Esophagus squamous epithelium (tissue), 5 donors: ENCODE measurements around the gene TACSTD2. TPM values are rescaled to one million over a fixed set of nuclear protein-coding genes. Genes with fewer than 3 reads are reported as not detected.

ENCODE experiments used
- DNase-seq: peaks from one replicate; lab custom pipeline; 2025; lab: John Stamatoyannopoulos, UW
- H3K27ac ChIP-seq, 4 donors: fragments of 200-600 bp; sonication (generic); one replicate each; pipeline ENCODE4 v1.5.1; 2016 to 2019; ENCODE audit warnings: mild to moderate bottlenecking in 1 of 4
- H3K27me3 ChIP-seq, 4 donors: fragments of 200-600 bp; sonication (generic); 1 replicate in 3 of 4; 2 replicates in 1 of 4; pipeline versions ENCODE4 v1.5.1 to v1.6.0; 2017 to 2021; ENCODE audit warnings: antibody characterized with exemption in 1 of 4
- H3K36me3 ChIP-seq, 3 donors: fragments of 200-600 bp; sonication (generic); one replicate each; pipeline ENCODE4 v1.5.1; 2016 to 2019
- H3K4me1 ChIP-seq, 3 donors: fragments of 200-600 bp; sonication (generic); one replicate each; pipeline ENCODE4 v1.5.1; 2017 to 2019
- H3K4me3 ChIP-seq, 4 donors: fragments of 200-600 bp; sonication (generic); 1 replicate in 3 of 4; 2 replicates in 1 of 4; pipeline ENCODE4 v1.5.1; 2016 to 2019; ENCODE audit warnings: mild to moderate bottlenecking in 2 of 4, moderate library complexity in 1 of 4
- H3K9me3 ChIP-seq, 3 donors: fragments of 200-600 bp; sonication (generic); one replicate each; pipeline ENCODE4 v1.5.1; 2016 to 2019
- POLR2A ChIP-seq, 4 donors: fragments of 450-650 bp; IDR thresholded peaks; one replicate each; pipeline ENCODE4 v1.6.1; 2017; ENCODE audit warnings: antibody characterized with exemption in 4 of 4, mild to moderate bottlenecking in 4 of 4, moderate library complexity in 3 of 4
- WGBS, 2 donors: methylation state at CpG; one replicate each; pipeline ENCODE4 v1.1.5; 2018; 5-methylcytosine and 5-hydroxymethylcytosine counted together
- intact Hi-C: fragments of 100-400 bp; cut with DNase I; formaldehyde crosslinking; loops from one replicate; pipeline ENCODE4 v1.15.0; 2022
- total RNA-seq, 4 donors: library from RNA; depleted of rRNA; stranded (reverse); fragments of >200 nt; gene quantifications; one replicate each; pipeline ENCODE4 v1.1.0, GENCODE V29; 2016
- TF ChIP-seq, protein P1 (sequence below), 6 experiments: fragments of 450-650 bp in 4 of 6; fragments of 200-600 bp in 2 of 6; sonication (generic) in 2 of 6; IDR thresholded peaks; one replicate each; pipeline ENCODE4 v1.5.1; 2016 to 2019; ENCODE audit warnings: antibody characterized with exemption in 6 of 6, mild to moderate bottlenecking in 4 of 6, moderate library complexity in 4 of 6
- donor health status: DM: yes; HTN: yes; CAD: no.

Gene TACSTD2
- total RNA-seq, 4 donors from 2014 or later: 565 to 1,522 (median 625) TPM

- WGBS, 2 donors: 37 to 45% methylated on average over 2 of the region's 2 CpGs
- intact Hi-C loops: no loop called here
- H3K4me3 ChIP-seq: peak overlapping the region in 3 of 4 donors; percentile 69 to 80 (median 78)
- TF ChIP-seq, protein P1, sequence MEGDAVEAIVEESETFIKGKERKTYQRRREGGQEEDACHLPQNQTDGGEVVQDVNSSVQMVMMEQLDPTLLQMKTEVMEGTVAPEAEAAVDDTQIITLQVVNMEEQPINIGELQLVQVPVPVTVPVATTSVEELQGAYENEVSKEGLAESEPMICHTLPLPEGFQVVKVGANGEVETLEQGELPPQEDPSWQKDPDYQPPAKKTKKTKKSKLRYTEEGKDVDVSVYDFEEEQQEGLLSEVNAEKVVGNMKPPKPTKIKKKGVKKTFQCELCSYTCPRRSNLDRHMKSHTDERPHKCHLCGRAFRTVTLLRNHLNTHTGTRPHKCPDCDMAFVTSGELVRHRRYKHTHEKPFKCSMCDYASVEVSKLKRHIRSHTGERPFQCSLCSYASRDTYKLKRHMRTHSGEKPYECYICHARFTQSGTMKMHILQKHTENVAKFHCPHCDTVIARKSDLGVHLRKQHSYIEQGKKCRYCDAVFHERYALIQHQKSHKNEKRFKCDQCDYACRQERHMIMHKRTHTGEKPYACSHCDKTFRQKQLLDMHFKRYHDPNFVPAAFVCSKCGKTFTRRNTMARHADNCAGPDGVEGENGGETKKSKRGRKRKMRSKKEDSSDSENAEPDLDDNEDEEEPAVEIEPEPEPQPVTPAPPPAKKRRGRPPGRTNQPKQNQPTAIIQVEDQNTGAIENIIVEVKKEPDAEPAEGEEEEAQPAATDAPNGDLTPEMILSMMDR (IDR thresholded peaks at IDR 0.05): no peak
- TF ChIP-seq POLR2A (IDR thresholded peaks at IDR 0.05): no peak
- no peaks in the 10 kb centered on the region for H3K9me3 ChIP-seq
- H3K27ac ChIP-seq: peak overlapping the region; percentile 83 to 99 (median 95)
- H3K27me3 ChIP-seq: peaks cover 0 to 19% (median 0%) of the 10 kb centered on the region in 4 donors
- no peak for DNase-seq
- H3K36me3 ChIP-seq: peaks cover 0 to 8% (median 0%) of the 10 kb centered on the region in 3 donors
- H3K4me1 ChIP-seq: peaks cover 22 to 86% (median 23%) of the 10 kb centered on the region in 3 donors
Measured at GRCh38 chr1:58573138-58573537, 3.9 kb downstream of the TACSTD2 start.

GRCh38 chr1:58572690-58573089 is 4.4 kb downstream of the TACSTD2 start:
- Histone ChIP-seq H3K4me1 (peaks cover 22 to 86% (median 22%) of the 10 kb centered on the region in 3 donors), H3K27ac (peak overlapping the region; percentile 83 to 99 (median 95)), H3K27me3 (peaks cover 0 to 19% (median 0%) of the 10 kb centered on the region in 4 donors), H3K4me3 (peak overlapping the region in 3 of 4 donors; percentile 69 to 80 (median 78)), H3K36me3 (peaks cover 0 to 8% (median 0%) of the 10 kb centered on the region in 3 donors), H3K9me3 (no peaks in the 10 kb centered on the region)
- TF ChIP-seq, protein P1 (IDR thresholded peaks at IDR 0.05): no peak
- no peak for TF ChIP-seq POLR2A (IDR thresholded peaks at IDR 0.05)
- no peak for DNase-seq
- 28 to 63% methylated on average over 2 of the region's 2 CpGs for WGBS, 2 donors
- intact Hi-C loops: no loop called here

DNA sequence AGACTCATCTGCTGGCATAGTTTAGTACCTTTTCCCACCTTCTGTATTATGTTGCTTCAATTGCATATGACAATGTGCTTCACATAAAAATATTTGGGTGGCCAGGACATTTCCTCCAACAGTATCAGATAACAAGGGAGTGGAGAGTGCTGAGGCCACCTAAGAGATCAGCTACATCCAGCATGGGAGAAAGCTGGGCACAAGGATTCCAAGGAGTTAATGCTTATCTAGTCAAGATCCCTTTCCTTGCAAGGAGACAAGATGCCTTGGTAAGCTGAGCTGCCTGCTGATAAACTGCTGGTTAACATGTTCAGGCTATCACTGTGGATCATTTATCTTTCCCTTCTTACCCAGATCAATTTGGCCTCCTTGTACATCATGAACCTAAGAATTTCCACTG is 5.4 kb downstream of the TACSTD2 start:
- H3K36me3 ChIP-seq: peaks cover 0 to 6% (median 0%) of the 10 kb centered on the region in 3 donors
- DNase-seq: no peak
- peaks cover 20 to 79% (median 24%) of the 10 kb centered on the region in 3 donors for H3K4me1 ChIP-seq
- H3K27me3 ChIP-seq: peaks cover 0 to 9% (median 0%) of the 10 kb centered on the region in 4 donors
- peak overlapping the region; percentile 83 to 99 (median 95) for H3K27ac ChIP-seq
- no peaks in the 10 kb centered on the region for H3K9me3 ChIP-seq
- TF ChIP-seq, protein P1 (IDR thresholded peaks at IDR 0.05): no peak
- TF ChIP-seq POLR2A (IDR thresholded peaks at IDR 0.05): no peak
- H3K4me3 ChIP-seq: no peak overlapping the region
- intact Hi-C loops: no loop called here

- Histone ChIP-seq H3K9me3 (no peaks in the 10 kb centered on the region), H3K4me1 (peaks cover 15 to 71% (median 24%) of the 10 kb centered on the region in 3 donors), H3K27ac (peak overlapping the region; percentile 83 to 99 (median 95)), H3K27me3 (peaks cover 0 to 1% (median 0%) of the 10 kb centered on the region in 4 donors), H3K4me3 (no peak overlapping the region), H3K36me3 (peaks cover 0 to 3% (median 0%) of the 10 kb centered on the region in 3 donors)
- no peak for DNase-seq
- TF ChIP-seq, protein P1 (IDR thresholded peaks at IDR 0.05): no peak
- TF ChIP-seq POLR2A (IDR thresholded peaks at IDR 0.05): no peak
- intact Hi-C loops: no loop called here
- 84 to 100% methylated on average over 2 of the region's 2 CpGs for WGBS, 2 donors
Measured at GRCh38 chr1:58570817-58571216, 6.2 kb downstream of the TACSTD2 start.

DNA sequence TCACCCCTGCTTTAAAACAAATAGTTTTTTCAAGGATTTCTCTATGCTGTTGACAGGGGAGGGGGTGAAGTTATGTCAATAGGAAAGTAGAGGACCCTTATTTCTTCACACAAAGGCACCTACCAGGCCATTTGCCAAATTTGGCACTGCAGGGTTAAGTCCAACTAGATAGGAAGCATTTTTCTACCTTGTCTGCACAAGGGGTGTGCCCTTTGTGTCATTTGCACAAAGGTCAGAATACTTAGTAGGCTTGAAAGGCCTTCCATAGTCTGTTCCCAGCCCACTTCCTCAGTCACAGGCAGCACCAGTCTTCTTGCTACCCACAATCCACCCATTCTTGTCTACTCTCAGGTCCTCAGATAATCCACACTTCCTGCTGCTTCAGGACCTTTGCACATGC is 7.0 kb downstream of the TACSTD2 start:
- H3K27ac ChIP-seq: peak overlapping the region; percentile 46 to 99 (median 95)
- DNase-seq: no peak
- intact Hi-C loops: no loop called here

More for the DNA sequence above, 7.0 kb downstream of the TACSTD2 start:
- Histone ChIP-seq H3K4me3 (no peak overlapping the region), H3K27me3 (no peaks in the 10 kb centered on the region), H3K9me3 (no peaks in the 10 kb centered on the region), H3K4me1 (peaks cover 15 to 71% (median 24%) of the 10 kb centered on the region in 3 donors), H3K36me3 (no peaks in the 10 kb centered on the region)
- TF ChIP-seq, protein P1 (IDR thresholded peaks at IDR 0.05): no peak
- TF ChIP-seq POLR2A (IDR thresholded peaks at IDR 0.05): no peak
